HG03025 (cell line): ENCODE results near the gene NUP42.
A peak's percentile ranks its signal among the peaks of the same experiment; 100 is the strongest.
"Not testable (repeated sequence)": the region's sequence is repeated elsewhere in the genome, so short reads cannot be mapped to it uniquely, and the experiment has no call there.

Experiments used
- ATAC-seq: cut with Tn5 transposase; IDR thresholded peaks from one replicate; pipeline ENCODE4 v1.9.1; 2021; ENCODE audit warnings: mild to moderate bottlenecking, moderate library complexity; ENCODE audit not compliant: unreplicated experiment, low FRiP score

Gene NUP42

GRCh38 chr7:23181684-23182553 lies at the start of gene NUP42:
Gene NUP42, plus strand, starts transcription at chr7:23182048. Its CDS starts 38 bp downstream, at chr7:23182086.
- ATAC-seq = peak; percentile 95

GRCh38 chr7:23133797-23134196 lies 48.1 kb upstream of the NUP42 start:
- ATAC-seq = no peak

GRCh38 chr7:23135755-23136154 lies 46.1 kb upstream of the NUP42 start:
- ATAC-seq = no peak

GRCh38 chr7:23136216-23136615 lies 45.6 kb upstream of the NUP42 start:
- no peak for ATAC-seq

- no peak for ATAC-seq
These were observed 24.2 kb upstream of the NUP42 start for GRCh38 chr7:23157679-23158078.

- no peak for ATAC-seq
These were observed 23.3 kb upstream of the NUP42 start for GRCh38 chr7:23158546-23158945.

- no peak for ATAC-seq
These were observed 20.4 kb upstream of the NUP42 start for GRCh38 chr7:23161482-23161881.

- ATAC-seq = no peak
These were observed 17.0 kb upstream of the NUP42 start for GRCh38 chr7:23164846-23165245.

GRCh38 chr7:23165316-23165715 lies 16.5 kb upstream of the NUP42 start:
- no peak for ATAC-seq

- no peak for ATAC-seq
These were observed 14.2 kb upstream of the NUP42 start for GRCh38 chr7:23167691-23168090.

- ATAC-seq = no peak
These were observed 13.6 kb upstream of the NUP42 start for GRCh38 chr7:23168111-23168885.

- no peak for ATAC-seq
These were observed 5.9 kb upstream of the NUP42 start for GRCh38 chr7:23175938-23176337.

GRCh38 chr7:23183279-23184012 lies 1.6 kb downstream of the NUP42 start:
- ATAC-seq = no peak

- ATAC-seq = no peak
These were observed 2.4 kb downstream of the NUP42 start for GRCh38 chr7:23184291-23184690.

GRCh38 chr7:23184709-23185359 lies 3.0 kb downstream of the NUP42 start:
- no peak for ATAC-seq

- ATAC-seq = no peak
These were observed 4.1 kb downstream of the NUP42 start for GRCh38 chr7:23185980-23186379.

GRCh38 chr7:23191022-23191421 lies 9.2 kb downstream of the NUP42 start:
- ATAC-seq = no peak

GRCh38 chr7:23193650-23194227 lies 11.9 kb downstream of the NUP42 start:
- not testable (repeated sequence) for ATAC-seq

- ATAC-seq = no peak
These were observed 14.5 kb downstream of the NUP42 start for GRCh38 chr7:23196306-23196705.

GRCh38 chr7:23197745-23198144 lies 15.9 kb downstream of the NUP42 start:
- not testable (repeated sequence) for ATAC-seq
